Islet of Langerhans (tissue), 1 donor: ENCODE data around the gene TTLL5.
A peak's percentile ranks its signal among the peaks of the same experiment; 100 is the strongest.

ENCODE experiments used
- FAIRE-seq: peaks from one replicate; lab custom pipeline; 2011; peaks lifted over from hg19 to GRCh38; lab: Jason Lieb, UNC

The TTLL5 gene

GRCh38 chr14:75802486-75802885 is 141.4 kb downstream of the TTLL5 start:
- FAIRE-seq, result no peak

- FAIRE-seq, result no peak
Measured at GRCh38 chr14:75803765-75804164, 142.7 kb downstream of the TTLL5 start.

GRCh38 chr14:75804570-75805275 is 143.7 kb downstream of the TTLL5 start:
- no peak for FAIRE-seq

GRCh38 chr14:75805646-75806045 is 144.6 kb downstream of the TTLL5 start:
- FAIRE-seq, result no peak

- FAIRE-seq, result no peak
Measured at GRCh38 chr14:75806352-75806832, 145.3 kb downstream of the TTLL5 start.

- no peak for FAIRE-seq
Measured at GRCh38 chr14:75807667-75808360, 146.8 kb downstream of the TTLL5 start.

GRCh38 chr14:75811136-75811829 is 150.2 kb downstream of the TTLL5 start:
- FAIRE-seq, result no peak

- no peak for FAIRE-seq
Measured at GRCh38 chr14:75811872-75812499, 150.9 kb downstream of the TTLL5 start.

GRCh38 chr14:75812622-75813021 is 151.6 kb downstream of the TTLL5 start:
- no peak for FAIRE-seq

- FAIRE-seq, result no peak
Measured at GRCh38 chr14:75820761-75821160, 159.7 kb downstream of the TTLL5 start.

- no peak for FAIRE-seq
Measured at GRCh38 chr14:75821831-75822521, 160.9 kb downstream of the TTLL5 start.

GRCh38 chr14:75822522-75823141 is 161.6 kb downstream of the TTLL5 start:
- FAIRE-seq, result no peak

GRCh38 chr14:75823334-75823733 is 162.3 kb downstream of the TTLL5 start:
- FAIRE-seq, result no peak

- FAIRE-seq, result no peak
Measured at GRCh38 chr14:75824318-75824717, 163.3 kb downstream of the TTLL5 start.

GRCh38 chr14:75825147-75825592 is 164.1 kb downstream of the TTLL5 start:
- FAIRE-seq, result no peak

GRCh38 chr14:75826599-75826998 is 165.6 kb downstream of the TTLL5 start:
- peak; percentile 9 for FAIRE-seq

- FAIRE-seq, result no peak
Measured at GRCh38 chr14:75827331-75827730, 166.3 kb downstream of the TTLL5 start.

- FAIRE-seq, result no peak
Measured at GRCh38 chr14:75829316-75829715, 168.3 kb downstream of the TTLL5 start.

GRCh38 chr14:75831455-75831854 is 170.4 kb downstream of the TTLL5 start:
- FAIRE-seq, result no peak

GRCh38 chr14:75831952-75832351 is 170.9 kb downstream of the TTLL5 start:
- no peak for FAIRE-seq

- no peak for FAIRE-seq
Measured at GRCh38 chr14:75832621-75833297, 171.7 kb downstream of the TTLL5 start.
